Measurements from ENCODE around the gene FGF14.

FGF14 gene

GRCh38 chr13:102237230-102237629, 164.6 kb downstream of the FGF14 start:
- no peak overlapping the region for H2AK5ac ChIP-seq (ENCODE audit: low read length)
- H3K27ac ChIP-seq (ENCODE audit: low read depth, low read length), result no peak overlapping the region
- H3K9me3 ChIP-seq (ENCODE audit: insufficient read depth, low read depth, low read length), result no peaks in the 10 kb centered on the region
- H3K18ac ChIP-seq (ENCODE audit: low read length), result no peak overlapping the region
- no peak overlapping the region for H2BK5ac ChIP-seq (ENCODE audit: low read depth, low read length, poor library complexity)
- H3K14ac ChIP-seq (ENCODE audit: low read length), result no peak overlapping the region
- no peaks in the 10 kb centered on the region for H3K36me3 ChIP-seq (ENCODE audit: control insufficient read depth in 1 of 2, insufficient read depth in 2 of 2, low read length in 2 of 2)
- no CpG with 5 or more reads among the region's 6 CpGs for WGBS (ENCODE audit: extremely low coverage, insufficient coverage, insufficient read length)
- H3K4me2 ChIP-seq (ENCODE audit: low read length), result no peak overlapping the region
- no peak for DNase-seq
- H3K4me3 ChIP-seq (ENCODE audit: low read depth, low read length), result no peak overlapping the region
- no peak overlapping the region for H4K8ac ChIP-seq (ENCODE audit: low read depth, low read length)
- no peak overlapping the region for H3K9ac ChIP-seq (ENCODE audit: low read length)
- H4K12ac ChIP-seq (ENCODE audit: low read depth, low read length), result no peak overlapping the region
- H4K91ac ChIP-seq (ENCODE audit: low read depth, low read length), result no peak overlapping the region
- H2AFZ ChIP-seq (ENCODE audit: insufficient read depth, low read length, poor library complexity), result no peak overlapping the region
- no peaks in the 10 kb centered on the region for H3K79me2 ChIP-seq (ENCODE audit: control insufficient read depth, insufficient read depth, low read length, poor library complexity)
- no peaks in the 10 kb centered on the region for H3K27me3 ChIP-seq (ENCODE audit: insufficient read depth, low read length)
- H2BK120ac ChIP-seq (ENCODE audit: insufficient read depth, low read length, poor library complexity), result no peak overlapping the region
- no peak overlapping the region for H3K4ac ChIP-seq (ENCODE audit: low read depth, low read length)
- peaks cover 0 to 1% of the 10 kb centered on the region in 2 experiments for H3K4me1 ChIP-seq (ENCODE audit: control insufficient read depth in 1 of 2, insufficient read depth in 2 of 2, low read length in 2 of 2)
- H2BK12ac ChIP-seq (ENCODE audit: low read length), result no peak overlapping the region
- H3K23ac ChIP-seq (ENCODE audit: low read length), result no peak overlapping the region
- no peaks in the 10 kb centered on the region for H3K79me1 ChIP-seq (ENCODE audit: low read length)

GRCh38 chr13:102236830-102237229, 165.0 kb downstream of the FGF14 start:
- no peak for DNase-seq
- no peak overlapping the region for H3K9ac ChIP-seq (ENCODE audit: low read length)
- no peak overlapping the region for H2AFZ ChIP-seq (ENCODE audit: insufficient read depth, low read length, poor library complexity)
- H2AK5ac ChIP-seq (ENCODE audit: low read length), result no peak overlapping the region
- H2BK12ac ChIP-seq (ENCODE audit: low read length), result no peak overlapping the region
- no peaks in the 10 kb centered on the region for H3K36me3 ChIP-seq (ENCODE audit: control insufficient read depth in 1 of 2, insufficient read depth in 2 of 2, low read length in 2 of 2)
- no peak overlapping the region for H2BK120ac ChIP-seq (ENCODE audit: insufficient read depth, low read length, poor library complexity)
- H2BK5ac ChIP-seq (ENCODE audit: low read depth, low read length, poor library complexity), result no peak overlapping the region
- H3K9me3 ChIP-seq (ENCODE audit: insufficient read depth, low read depth, low read length), result no peaks in the 10 kb centered on the region
- H4K8ac ChIP-seq (ENCODE audit: low read depth, low read length), result no peak overlapping the region
- H3K4ac ChIP-seq (ENCODE audit: low read depth, low read length), result no peak overlapping the region
- H3K4me2 ChIP-seq (ENCODE audit: low read length), result no peak overlapping the region
- no peak overlapping the region for H3K4me3 ChIP-seq (ENCODE audit: low read depth, low read length)
- H4K12ac ChIP-seq (ENCODE audit: low read depth, low read length), result no peak overlapping the region
- no peak overlapping the region for H3K27ac ChIP-seq (ENCODE audit: low read depth, low read length)
- H3K14ac ChIP-seq (ENCODE audit: low read length), result no peak overlapping the region
- peaks cover 0 to 1% of the 10 kb centered on the region in 2 experiments for H3K4me1 ChIP-seq (ENCODE audit: control insufficient read depth in 1 of 2, insufficient read depth in 2 of 2, low read length in 2 of 2)
- H3K79me1 ChIP-seq (ENCODE audit: low read length), result no peaks in the 10 kb centered on the region
- no peaks in the 10 kb centered on the region for H3K79me2 ChIP-seq (ENCODE audit: control insufficient read depth, insufficient read depth, low read length, poor library complexity)
- H4K91ac ChIP-seq (ENCODE audit: low read depth, low read length), result no peak overlapping the region
- no peaks in the 10 kb centered on the region for H3K27me3 ChIP-seq (ENCODE audit: insufficient read depth, low read length)
- no CpG with 5 or more reads among the region's 8 CpGs for WGBS (ENCODE audit: extremely low coverage, insufficient coverage, insufficient read length)
- no peak overlapping the region for H3K23ac ChIP-seq (ENCODE audit: low read length)
- H3K18ac ChIP-seq (ENCODE audit: low read length), result no peak overlapping the region

- H3K4ac ChIP-seq (ENCODE audit: low read depth, low read length), result no peak overlapping the region
- H3K36me3 ChIP-seq (ENCODE audit: control insufficient read depth in 1 of 2, insufficient read depth in 2 of 2, low read length in 2 of 2), result no peaks in the 10 kb centered on the region
- no CpG with 5 or more reads among the region's 7 CpGs for WGBS (ENCODE audit: extremely low coverage, insufficient coverage, insufficient read length)
Observed at GRCh38 chr13:102236341-102236740, 165.5 kb downstream of the FGF14 start.

GRCh38 chr13:102235689-102236088, 166.2 kb downstream of the FGF14 start:
- Histone ChIP-seq H3K79me1 (ENCODE audit: low read length) (no peaks in the 10 kb centered on the region), H3K9ac (ENCODE audit: low read length) (no peak overlapping the region), H2BK12ac (ENCODE audit: low read length) (no peak overlapping the region), H2AK5ac (ENCODE audit: low read length) (no peak overlapping the region), H3K4me2 (ENCODE audit: low read length) (no peak overlapping the region), H3K4me3 (ENCODE audit: low read depth, low read length) (no peak overlapping the region), H3K23ac (ENCODE audit: low read length) (no peak overlapping the region), H3K14ac (ENCODE audit: low read length) (no peak overlapping the region), H4K12ac (ENCODE audit: low read depth, low read length) (no peak overlapping the region), H4K8ac (ENCODE audit: low read depth, low read length) (no peak overlapping the region), H2BK120ac (ENCODE audit: insufficient read depth, low read length, poor library complexity) (no peak overlapping the region), H2BK5ac (ENCODE audit: low read depth, low read length, poor library complexity) (no peak overlapping the region), H4K91ac (ENCODE audit: low read depth, low read length) (no peak overlapping the region), H3K9me3 (ENCODE audit: insufficient read depth, low read depth, low read length) (no peaks in the 10 kb centered on the region), H3K4ac (ENCODE audit: low read depth, low read length) (no peak overlapping the region), H3K79me2 (ENCODE audit: control insufficient read depth, insufficient read depth, low read length, poor library complexity) (no peaks in the 10 kb centered on the region), H2AFZ (ENCODE audit: insufficient read depth, low read length, poor library complexity) (no peak overlapping the region), H3K18ac (ENCODE audit: low read length) (no peak overlapping the region), H3K36me3 (ENCODE audit: control insufficient read depth in 1 of 2, insufficient read depth in 2 of 2, low read length in 2 of 2) (no peaks in the 10 kb centered on the region), H3K4me1 (ENCODE audit: control insufficient read depth in 1 of 2, insufficient read depth in 2 of 2, low read length in 2 of 2) (peaks cover 0 to 1% of the 10 kb centered on the region in 2 experiments), H3K27me3 (ENCODE audit: insufficient read depth, low read length) (no peaks in the 10 kb centered on the region), H3K27ac (ENCODE audit: low read depth, low read length) (no peak overlapping the region)
- DNase-seq, result peak; percentile 38 to 53
- no CpG with 5 or more reads among the region's 1 CpG for WGBS (ENCODE audit: extremely low coverage, insufficient coverage, insufficient read length)

More at GRCh38 chr13:102236341-102236740, 165.5 kb downstream of the FGF14 start:
- Histone ChIP-seq H3K79me1 (ENCODE audit: low read length) (no peaks in the 10 kb centered on the region), H3K79me2 (ENCODE audit: control insufficient read depth, insufficient read depth, low read length, poor library complexity) (no peaks in the 10 kb centered on the region), H3K14ac (ENCODE audit: low read length) (no peak overlapping the region), H2BK12ac (ENCODE audit: low read length) (no peak overlapping the region), H3K18ac (ENCODE audit: low read length) (no peak overlapping the region), H2BK5ac (ENCODE audit: low read depth, low read length, poor library complexity) (no peak overlapping the region), H2BK120ac (ENCODE audit: insufficient read depth, low read length, poor library complexity) (no peak overlapping the region), H3K9ac (ENCODE audit: low read length) (no peak overlapping the region), H2AK5ac (ENCODE audit: low read length) (no peak overlapping the region), H3K27me3 (ENCODE audit: insufficient read depth, low read length) (no peaks in the 10 kb centered on the region), H3K23ac (ENCODE audit: low read length) (no peak overlapping the region), H4K8ac (ENCODE audit: low read depth, low read length) (no peak overlapping the region), H2AFZ (ENCODE audit: insufficient read depth, low read length, poor library complexity) (no peak overlapping the region), H3K4me2 (ENCODE audit: low read length) (no peak overlapping the region), H4K12ac (ENCODE audit: low read depth, low read length) (no peak overlapping the region), H3K4me1 (ENCODE audit: control insufficient read depth in 1 of 2, insufficient read depth in 2 of 2, low read length in 2 of 2) (peaks cover 0 to 1% of the 10 kb centered on the region in 2 experiments), H3K27ac (ENCODE audit: low read depth, low read length) (no peak overlapping the region), H3K4me3 (ENCODE audit: low read depth, low read length) (no peak overlapping the region), H3K9me3 (ENCODE audit: insufficient read depth, low read depth, low read length) (no peaks in the 10 kb centered on the region), H4K91ac (ENCODE audit: low read depth, low read length) (no peak overlapping the region)
- no peak for DNase-seq
